Gastrocnemius medialis (tissue), 4 donors: Measurements from ENCODE around the gene ZBTB16.

Experiments used
- POLR2A ChIP-seq, 2 donors: fragments of 450-650 bp; IDR thresholded peaks; one replicate each; pipeline ENCODE4 v1.6.1; 2017; ENCODE audit warnings: antibody characterized with exemption in 2 of 2, mild to moderate bottlenecking in 2 of 2, moderate library complexity in 2 of 2
- TF ChIP-seq, protein P1 (sequence below), 5 experiments: fragments of 450-650 bp in 3 of 5; fragments of 200-600 bp in 2 of 5; sonication (generic) in 2 of 5; IDR thresholded peaks in 4 of 5; conservative IDR thresholded peaks in 1 of 5; 1 replicate in 4 of 5; 2 replicates in 1 of 5; pipeline ENCODE4 v1.5.1; 2016 to 2019; ENCODE audit warnings: antibody characterized with exemption in 5 of 5, mild to moderate bottlenecking in 3 of 5, moderate library complexity in 3 of 5

- TF ChIP-seq, protein P1, sequence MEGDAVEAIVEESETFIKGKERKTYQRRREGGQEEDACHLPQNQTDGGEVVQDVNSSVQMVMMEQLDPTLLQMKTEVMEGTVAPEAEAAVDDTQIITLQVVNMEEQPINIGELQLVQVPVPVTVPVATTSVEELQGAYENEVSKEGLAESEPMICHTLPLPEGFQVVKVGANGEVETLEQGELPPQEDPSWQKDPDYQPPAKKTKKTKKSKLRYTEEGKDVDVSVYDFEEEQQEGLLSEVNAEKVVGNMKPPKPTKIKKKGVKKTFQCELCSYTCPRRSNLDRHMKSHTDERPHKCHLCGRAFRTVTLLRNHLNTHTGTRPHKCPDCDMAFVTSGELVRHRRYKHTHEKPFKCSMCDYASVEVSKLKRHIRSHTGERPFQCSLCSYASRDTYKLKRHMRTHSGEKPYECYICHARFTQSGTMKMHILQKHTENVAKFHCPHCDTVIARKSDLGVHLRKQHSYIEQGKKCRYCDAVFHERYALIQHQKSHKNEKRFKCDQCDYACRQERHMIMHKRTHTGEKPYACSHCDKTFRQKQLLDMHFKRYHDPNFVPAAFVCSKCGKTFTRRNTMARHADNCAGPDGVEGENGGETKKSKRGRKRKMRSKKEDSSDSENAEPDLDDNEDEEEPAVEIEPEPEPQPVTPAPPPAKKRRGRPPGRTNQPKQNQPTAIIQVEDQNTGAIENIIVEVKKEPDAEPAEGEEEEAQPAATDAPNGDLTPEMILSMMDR (IDR thresholded peaks at IDR 0.05 in 4 of 5, conservative IDR thresholded peaks at IDR 0.05 in 1 of 5): no peak
- no peak for TF ChIP-seq POLR2A (IDR thresholded peaks at IDR 0.05)
Observed at GRCh38 chr11:114195981-114196731, 136.6 kb downstream of the ZBTB16 start.
